Endothelial cell of umbilical vein (primary cell): ENCODE results near the gene CERS6.

Experiments used
- CTCF ChIP-seq, 2 donors: IDR thresholded peaks; 1 replicate in 1 of 2; 2 replicates in 1 of 2; pipeline ENCODE4 v1.5.1; 2011; ENCODE audit warnings: low read length in 2 of 2, mild to moderate bottlenecking in 2 of 2, moderate library complexity in 2 of 2, control low read depth in 1 of 2, inconsistent platforms in 1 of 2, low read depth in 1 of 2; ENCODE audit not compliant: insufficient read depth in 1 of 2; ENCODE audit errors: extremely low read depth in 1 of 2
- JUN ChIP-seq: IDR thresholded peaks from 2 replicates; pipeline ENCODE4 v1.6.1; 2011; ENCODE audit warnings: borderline replicate concordance, low read depth; ENCODE audit not compliant: insufficient read length, insufficient read depth

- TF ChIP-seq CTCF (IDR thresholded peaks at IDR 0.05; ENCODE audit: extremely low read depth in 1 of 2, insufficient read depth in 1 of 2, low read depth in 1 of 2, low read length in 2 of 2) (no peak), JUN (no peak)
Measured at GRCh38 chr2:168461942-168462331, 5.9 kb downstream of the CERS6 start.
